Heart left ventricle (tissue), 13 donors: ENCODE data around the gene SH3BP5L.

Experiments
- POLR2A ChIP-seq, 2 donors: fragments of 450-650 bp; IDR thresholded peaks; one replicate each; pipeline ENCODE4 v1.6.1; 2017; ENCODE audit warnings: antibody characterized with exemption in 2 of 2, mild to moderate bottlenecking in 2 of 2, moderate library complexity in 2 of 2
- TF ChIP-seq, protein P1 (sequence below), 12 donors: fragments of 200-600 bp; sonication (generic) in 4 of 12; IDR thresholded peaks; one replicate each; pipeline versions ENCODE4 v1.5.0 to v1.8.0; 2018 to 2022; ENCODE audit warnings: antibody characterized with exemption in 12 of 12, mild to moderate bottlenecking in 5 of 12
- donor health status: ischemic (EF 13 %, LVEDD 7.1; RV severe dilation, severe dysfunction).
- donor health status: DM: no; HTN: yes; CAD: no.
- donor health status: DM: no; HTN: no; CAD: no.
- donor health status: ischemic (EF 25% LVEDD 6.9; RV normal size, moderate dysfunction).
- donor health status: ischemic (EF 25% LVEDD 5.7; RV mildly dilated, moderate dysfunction).
- donor health status: ischemic (EF 35%, LVEDD 5.7; RV mildly dilated, moderate dysfunction).
- donor health status: nonischemic (EF 11% LVEDD 7.7; RV severe dilation, severe dysfunction).
- donor health status: DM: yes; HTN: yes; CAD: no.
- donor health status: PGD.
- donor health status: ischemic (EF 29% LVEDD 5.4; RV normal size, mild dysfunction).
- donor health status: nonischemic (EF 23%, LVEDD 6.1; RV moderate dilation, normal function).

DNA sequence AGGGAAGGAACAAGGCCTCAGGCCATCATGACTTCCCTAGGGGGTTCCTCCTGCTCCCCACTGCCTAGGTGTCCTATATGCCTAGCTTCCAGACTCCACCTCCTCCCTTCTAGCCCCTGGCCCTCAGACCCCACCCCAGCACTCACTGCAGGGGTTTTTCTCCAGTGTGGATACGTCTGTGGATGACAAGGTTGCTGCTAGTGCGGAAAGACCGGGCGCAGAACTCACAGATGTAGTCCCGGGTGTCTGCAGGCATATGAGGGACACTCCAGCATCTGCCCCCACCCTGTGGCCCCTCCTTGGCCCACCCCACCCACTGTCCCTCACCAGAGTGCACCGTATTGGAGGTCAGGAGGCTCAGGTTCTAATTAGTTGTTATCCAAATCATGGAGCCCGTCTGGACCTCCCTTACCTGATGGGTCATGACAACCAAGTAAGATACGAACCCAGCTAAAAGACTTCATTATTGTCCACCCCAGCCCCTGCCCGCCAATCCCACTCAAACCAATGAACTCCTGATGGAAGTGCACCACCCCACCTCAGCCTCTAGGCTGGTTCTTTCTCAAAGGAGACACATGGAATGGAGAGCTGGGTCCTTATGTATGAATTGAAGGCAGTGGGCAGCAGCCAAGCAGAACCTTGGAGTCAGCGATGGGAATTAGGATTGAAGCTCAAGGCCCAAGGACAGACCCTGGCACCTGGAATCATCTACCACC is 25.0 kb upstream of the SH3BP5L start:
- TF ChIP-seq, protein P1, sequence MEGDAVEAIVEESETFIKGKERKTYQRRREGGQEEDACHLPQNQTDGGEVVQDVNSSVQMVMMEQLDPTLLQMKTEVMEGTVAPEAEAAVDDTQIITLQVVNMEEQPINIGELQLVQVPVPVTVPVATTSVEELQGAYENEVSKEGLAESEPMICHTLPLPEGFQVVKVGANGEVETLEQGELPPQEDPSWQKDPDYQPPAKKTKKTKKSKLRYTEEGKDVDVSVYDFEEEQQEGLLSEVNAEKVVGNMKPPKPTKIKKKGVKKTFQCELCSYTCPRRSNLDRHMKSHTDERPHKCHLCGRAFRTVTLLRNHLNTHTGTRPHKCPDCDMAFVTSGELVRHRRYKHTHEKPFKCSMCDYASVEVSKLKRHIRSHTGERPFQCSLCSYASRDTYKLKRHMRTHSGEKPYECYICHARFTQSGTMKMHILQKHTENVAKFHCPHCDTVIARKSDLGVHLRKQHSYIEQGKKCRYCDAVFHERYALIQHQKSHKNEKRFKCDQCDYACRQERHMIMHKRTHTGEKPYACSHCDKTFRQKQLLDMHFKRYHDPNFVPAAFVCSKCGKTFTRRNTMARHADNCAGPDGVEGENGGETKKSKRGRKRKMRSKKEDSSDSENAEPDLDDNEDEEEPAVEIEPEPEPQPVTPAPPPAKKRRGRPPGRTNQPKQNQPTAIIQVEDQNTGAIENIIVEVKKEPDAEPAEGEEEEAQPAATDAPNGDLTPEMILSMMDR (IDR thresholded peaks at IDR 0.05) = no peak
- TF ChIP-seq POLR2A (IDR thresholded peaks at IDR 0.05) = no peak
